Activated naive CD8-positive, alpha-beta T cell treated with anti-CD3 and anti-CD28 coated beads, Interleukin-2, amount 10 ng/mL, durations not matched to agents 7 days and 5 days (primary cell): Measurements from ENCODE around the gene KIF1A. TPM values are rescaled to one million over a fixed set of nuclear protein-coding genes. Genes with fewer than 3 reads are reported as not detected.
A peak's percentile ranks its signal among the peaks of the same experiment; 100 is the strongest.

ENCODE experiments used
- ATAC-seq: fragments of 150-1000 bp; cut with Tn5 transposase; one replicate; pipeline ENCODE4 v1.10.0; 2021; ENCODE audit warnings: low read depth, moderate library complexity
- POLR2A ChIA-PET: fragments of 350-600 bp; sonication (Branson Sonifier 250); formaldehyde crosslinking; loops from one replicate; lab custom pipeline; 2021; ENCODE audit warnings: antibody characterized with exemption; lab: Charles Lee
- DNase-seq: peaks from one replicate; pipeline ENCODE4 v3.0.0; 2021
- H3K27ac Mint-ChIP-seq: one replicate; pipeline ENCODE4 v1.8.0; 2022; ENCODE audit warnings: mild to moderate bottlenecking, mixed read lengths
- H3K27me3 Mint-ChIP-seq: one replicate; pipeline ENCODE4 v1.8.0; 2022; ENCODE audit warnings: mild to moderate bottlenecking, moderate library complexity, mixed read lengths
- H3K36me3 Mint-ChIP-seq: one replicate; pipeline ENCODE4 v1.8.0; 2021; ENCODE audit warnings: mild to moderate bottlenecking, mixed read lengths
- H3K4me1 Mint-ChIP-seq: one replicate; pipeline ENCODE4 v1.8.0; 2021; ENCODE audit warnings: mixed read lengths
- H3K4me3 Mint-ChIP-seq: one replicate; pipeline ENCODE4 v1.8.0; 2022; ENCODE audit warnings: mild to moderate bottlenecking, moderate library complexity, mixed read lengths
- H3K9me3 Mint-ChIP-seq: one replicate; pipeline ENCODE4 v1.8.0; 2021; ENCODE audit warnings: mixed read lengths
- total RNA-seq, 2 experiments: library from RNA; stranded (reverse); gene quantifications; one replicate each; pipeline ENCODE4 v1.2.3, GENCODE V29; 2021

KIF1A gene
- total RNA-seq, 2 experiments from 2014 or later = 2.0 to 2.3 TPM

GRCh38 chr2:240820607-240821428, 799 bp upstream of the KIF1A start:
- no peak overlapping the region for H3K27ac Mint-ChIP-seq
- no peaks in the 10 kb centered on the region for H3K9me3 Mint-ChIP-seq
- peak overlapping the region; percentile 72 for H3K4me3 Mint-ChIP-seq
- ATAC-seq (peak; percentile 34), DNase-seq (no peak)
- H3K36me3 Mint-ChIP-seq = no peaks in the 10 kb centered on the region
- peaks cover 5% of the 10 kb centered on the region for H3K4me1 Mint-ChIP-seq
- H3K27me3 Mint-ChIP-seq = peaks cover 56% of the 10 kb centered on the region
- POLR2A ChIA-PET = no interaction called here

- Mint-ChIP-seq H3K27me3 (peaks cover 42% of the 10 kb centered on the region), H3K4me1 (peaks cover 5% of the 10 kb centered on the region), H3K36me3 (no peaks in the 10 kb centered on the region), H3K27ac (no peak overlapping the region), H3K9me3 (peaks cover 1% of the 10 kb centered on the region), H3K4me3 (no peak overlapping the region)
- DNase-seq = no peak
- no peak for ATAC-seq
- POLR2A ChIA-PET = no interaction called here
These were observed 727 bp downstream of the KIF1A start for GRCh38 chr2:240819126-240819857.

GRCh38 chr2:240818293-240819125, 1.5 kb downstream of the KIF1A start:
- H3K4me3 Mint-ChIP-seq = peak overlapping the region; percentile 25
- peaks cover 5% of the 10 kb centered on the region for H3K4me1 Mint-ChIP-seq
- DNase-seq = no peak
- H3K36me3 Mint-ChIP-seq = no peaks in the 10 kb centered on the region
- H3K27ac Mint-ChIP-seq = no peak overlapping the region
- peaks cover 36% of the 10 kb centered on the region for H3K27me3 Mint-ChIP-seq
- no peak for ATAC-seq
- H3K9me3 Mint-ChIP-seq = peaks cover 8% of the 10 kb centered on the region
- POLR2A ChIA-PET = no interaction called here

- Mint-ChIP-seq H3K4me3 (no peak overlapping the region), H3K27me3 (peaks cover 28% of the 10 kb centered on the region), H3K4me1 (peaks cover 5% of the 10 kb centered on the region), H3K36me3 (no peaks in the 10 kb centered on the region), H3K27ac (no peak overlapping the region), H3K9me3 (peaks cover 9% of the 10 kb centered on the region)
- ATAC-seq (no peak), DNase-seq (no peak)
- POLR2A ChIA-PET = no interaction called here
These were observed 2.3 kb downstream of the KIF1A start for GRCh38 chr2:240817496-240818292.

GRCh38 chr2:240816584-240817495, 3.2 kb downstream of the KIF1A start:
- H3K9me3 Mint-ChIP-seq = peaks cover 9% of the 10 kb centered on the region
- DNase-seq (no peak), ATAC-seq (no peak)
- POLR2A ChIA-PET = no interaction called here
- peaks cover 5% of the 10 kb centered on the region for H3K4me1 Mint-ChIP-seq
- peaks cover 20% of the 10 kb centered on the region for H3K27me3 Mint-ChIP-seq
- H3K36me3 Mint-ChIP-seq = no peaks in the 10 kb centered on the region
- H3K4me3 Mint-ChIP-seq = no peak overlapping the region
- no peak overlapping the region for H3K27ac Mint-ChIP-seq

DNA sequence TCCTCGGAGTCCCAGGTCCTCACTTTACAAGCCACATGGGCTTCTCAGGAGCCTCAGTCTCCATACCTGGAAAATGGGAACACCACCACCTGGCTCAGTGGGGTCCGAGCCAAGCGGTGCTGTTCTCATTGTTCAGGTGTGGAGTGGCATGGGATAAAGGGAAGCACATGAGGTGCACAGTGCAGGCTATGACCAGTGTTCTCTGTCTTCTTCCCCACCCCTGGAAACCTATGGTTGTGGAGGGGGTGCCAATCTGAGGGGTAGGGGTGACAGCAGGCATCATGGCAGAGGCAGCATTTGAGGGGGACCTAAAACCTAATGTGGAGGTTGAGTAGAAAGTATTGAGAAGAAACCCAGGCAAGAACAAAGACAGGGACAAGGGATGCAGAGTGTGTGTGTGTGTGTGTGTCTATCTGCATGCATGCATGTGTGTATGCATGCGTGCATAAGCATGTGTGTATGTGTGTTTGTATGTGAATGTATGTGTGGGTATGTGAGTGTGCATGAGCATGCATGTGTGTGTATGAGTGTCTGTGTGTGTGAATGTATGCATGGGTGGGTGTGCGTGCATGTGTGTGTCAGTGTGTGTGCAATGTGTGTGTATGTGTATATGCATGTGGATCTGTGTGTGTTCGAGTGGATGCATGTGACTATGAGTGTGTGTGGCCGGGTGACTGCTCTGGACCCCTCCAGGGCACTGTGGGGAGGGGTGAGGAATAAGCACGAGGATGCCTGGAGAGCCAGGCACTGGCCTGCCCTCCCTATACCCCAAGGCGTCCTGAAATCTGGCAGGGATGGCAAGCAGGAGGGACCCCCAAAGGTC, 4.0 kb downstream of the KIF1A start:
- no peak for ATAC-seq
- H3K4me3 Mint-ChIP-seq = no peak overlapping the region
- H3K9me3 Mint-ChIP-seq = peaks cover 9% of the 10 kb centered on the region
- POLR2A ChIA-PET = no interaction called here
- H3K27ac Mint-ChIP-seq = no peak overlapping the region
- no peaks in the 10 kb centered on the region for H3K4me1 Mint-ChIP-seq
- DNase-seq = no peak
- peaks cover 12% of the 10 kb centered on the region for H3K27me3 Mint-ChIP-seq
- H3K36me3 Mint-ChIP-seq = no peaks in the 10 kb centered on the region

DNA sequence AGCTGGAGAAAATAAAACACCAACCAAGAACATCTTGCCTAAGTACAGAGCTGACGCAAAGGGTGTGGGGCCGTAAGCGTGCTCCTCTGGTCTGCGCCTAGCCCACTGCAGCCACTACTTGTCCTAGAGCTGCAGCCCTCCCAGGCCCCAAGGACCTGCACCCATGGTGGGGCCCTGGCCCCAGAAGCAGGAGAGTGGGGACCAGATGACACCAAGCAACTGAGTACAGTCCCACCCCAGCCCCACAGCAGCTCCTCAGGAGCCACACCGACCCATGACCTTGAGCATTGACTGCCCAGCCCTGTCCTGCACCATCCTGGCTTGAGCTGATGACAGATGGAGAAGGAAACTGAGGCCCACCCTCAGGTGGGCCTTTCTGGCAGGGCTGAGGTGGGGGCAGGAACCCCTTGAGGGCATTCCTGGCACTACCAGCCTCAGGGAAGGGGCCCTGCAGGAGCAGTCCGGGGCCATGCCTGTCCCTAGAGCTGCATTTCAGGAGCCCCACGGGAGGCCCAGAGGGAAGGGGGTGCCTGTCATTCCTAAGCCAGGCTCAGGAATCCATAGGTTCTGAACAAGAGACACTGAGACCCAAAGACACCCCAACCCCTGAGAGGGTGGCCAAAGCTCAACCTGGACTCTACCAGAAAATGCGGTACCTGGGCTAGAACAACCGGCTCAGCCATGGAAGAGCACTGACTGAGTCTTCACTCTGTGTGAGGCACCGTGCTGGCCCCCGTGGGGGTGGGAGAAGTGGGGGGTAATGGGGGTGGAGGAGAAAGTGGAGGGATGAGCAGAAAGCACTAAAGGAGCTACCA, 4.9 kb downstream of the KIF1A start:
- Mint-ChIP-seq H3K36me3 (no peaks in the 10 kb centered on the region), H3K9me3 (peaks cover 9% of the 10 kb centered on the region), H3K4me1 (no peaks in the 10 kb centered on the region), H3K27ac (no peak overlapping the region), H3K27me3 (peaks cover 9% of the 10 kb centered on the region), H3K4me3 (no peak overlapping the region)
- POLR2A ChIA-PET = no interaction called here
- DNase-seq (no peak), ATAC-seq (no peak)

DNA sequence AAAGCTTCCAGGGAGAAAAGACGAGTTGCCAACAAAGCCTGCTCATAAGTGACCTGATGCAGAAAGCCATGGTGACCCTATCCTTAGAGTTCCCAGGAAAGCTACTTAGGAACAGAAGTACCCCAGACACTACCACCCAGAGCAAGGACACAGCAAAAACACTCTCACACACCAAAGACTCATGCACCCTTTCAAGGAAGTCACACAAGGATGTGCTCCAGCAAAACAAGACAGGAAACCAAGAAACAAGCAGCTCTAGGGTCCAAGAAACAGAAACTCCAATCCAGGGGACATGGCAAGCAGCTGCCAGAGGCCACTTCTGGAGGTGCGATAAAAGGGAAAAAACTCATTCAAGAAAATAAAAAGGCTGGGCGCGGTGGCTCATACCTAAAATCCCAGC, 5.7 kb downstream of the KIF1A start:
- H3K4me1 Mint-ChIP-seq = no peaks in the 10 kb centered on the region
- H3K4me3 Mint-ChIP-seq = no peak overlapping the region
- POLR2A ChIA-PET = no interaction called here
- no peak overlapping the region for H3K27ac Mint-ChIP-seq
- peaks cover 9% of the 10 kb centered on the region for H3K9me3 Mint-ChIP-seq
- no peak for ATAC-seq
- H3K36me3 Mint-ChIP-seq = no peaks in the 10 kb centered on the region
- H3K27me3 Mint-ChIP-seq = peaks cover 9% of the 10 kb centered on the region
- no peak for DNase-seq

- POLR2A ChIA-PET = no interaction called here
- ATAC-seq (no peak), DNase-seq (no peak)
- H3K27ac Mint-ChIP-seq = no peak overlapping the region
- no peaks in the 10 kb centered on the region for H3K36me3 Mint-ChIP-seq
- H3K27me3 Mint-ChIP-seq = peaks cover 6% of the 10 kb centered on the region
- no peaks in the 10 kb centered on the region for H3K4me1 Mint-ChIP-seq
- no peak overlapping the region for H3K4me3 Mint-ChIP-seq
- H3K9me3 Mint-ChIP-seq = peaks cover 9% of the 10 kb centered on the region
These were observed 6.6 kb downstream of the KIF1A start for GRCh38 chr2:240813231-240813921.

DNA sequence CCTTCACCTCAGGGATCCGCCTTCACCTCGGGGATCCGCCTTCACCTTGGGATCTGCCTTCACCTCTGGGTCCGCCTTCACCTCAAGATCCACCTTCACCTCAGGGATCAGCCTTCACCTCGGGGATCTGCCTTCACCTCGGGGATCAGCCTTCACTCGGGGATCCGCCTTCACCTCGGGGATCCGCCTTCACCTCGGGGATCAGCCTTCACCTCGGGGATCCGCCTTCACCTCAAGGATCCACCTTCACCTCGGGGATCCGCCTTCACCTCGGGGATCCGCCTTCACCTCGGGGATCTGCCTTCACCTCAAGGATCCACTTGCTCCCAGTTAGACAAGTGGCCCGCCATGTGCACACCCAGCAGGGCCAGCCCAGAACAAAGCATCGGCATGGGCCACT, 7.3 kb downstream of the KIF1A start:
- DNase-seq (no peak), ATAC-seq (no peak)
- Mint-ChIP-seq H3K27me3 (peaks cover 8% of the 10 kb centered on the region), H3K9me3 (peaks cover 9% of the 10 kb centered on the region), H3K4me3 (no peak overlapping the region), H3K36me3 (no peaks in the 10 kb centered on the region), H3K4me1 (no peaks in the 10 kb centered on the region), H3K27ac (no peak overlapping the region)
- POLR2A ChIA-PET = no interaction called here
